Hippocampal formation (tissue), 2 donors: ENCODE data around the gene AMOTL2.

Experiments
- DNase-seq, 2 donors: peaks; one replicate each; lab custom pipeline; 2025; lab: John Stamatoyannopoulos, UW

Gene AMOTL2

DNA sequence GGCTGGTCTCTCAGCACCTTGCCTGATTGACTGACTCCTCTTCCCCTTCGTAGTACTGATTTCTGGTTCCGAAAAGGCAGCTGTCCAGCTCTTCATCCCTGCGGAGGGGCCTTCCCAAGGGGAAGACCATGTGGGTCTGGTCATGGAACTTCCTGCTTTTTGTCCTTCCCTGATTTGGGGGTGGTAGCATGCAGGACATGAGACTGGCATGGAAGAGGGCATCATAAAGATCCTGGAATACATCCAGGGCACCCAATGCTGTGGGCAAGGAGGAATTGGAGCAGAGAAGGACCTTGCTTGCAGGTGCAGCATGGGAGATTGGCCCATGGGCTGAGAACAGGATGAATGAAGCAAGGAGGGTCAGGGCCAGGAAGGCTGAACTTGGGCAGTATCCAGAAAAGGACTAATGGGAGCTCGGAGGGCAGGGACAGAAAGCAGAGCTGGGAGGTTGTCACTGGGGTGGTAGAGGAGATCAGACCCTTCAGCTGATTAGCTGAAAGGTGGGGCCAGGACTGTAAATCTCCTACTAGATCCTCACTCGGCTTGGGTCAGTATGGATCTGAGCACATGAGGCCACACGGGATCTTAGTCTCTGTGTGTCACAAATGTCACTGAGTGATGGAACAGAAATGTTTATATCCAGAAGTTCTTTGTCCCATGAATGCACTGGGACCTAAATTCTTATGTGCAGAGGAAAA, 59.5 kb downstream of the AMOTL2 start:
- no peak for DNase-seq

DNA sequence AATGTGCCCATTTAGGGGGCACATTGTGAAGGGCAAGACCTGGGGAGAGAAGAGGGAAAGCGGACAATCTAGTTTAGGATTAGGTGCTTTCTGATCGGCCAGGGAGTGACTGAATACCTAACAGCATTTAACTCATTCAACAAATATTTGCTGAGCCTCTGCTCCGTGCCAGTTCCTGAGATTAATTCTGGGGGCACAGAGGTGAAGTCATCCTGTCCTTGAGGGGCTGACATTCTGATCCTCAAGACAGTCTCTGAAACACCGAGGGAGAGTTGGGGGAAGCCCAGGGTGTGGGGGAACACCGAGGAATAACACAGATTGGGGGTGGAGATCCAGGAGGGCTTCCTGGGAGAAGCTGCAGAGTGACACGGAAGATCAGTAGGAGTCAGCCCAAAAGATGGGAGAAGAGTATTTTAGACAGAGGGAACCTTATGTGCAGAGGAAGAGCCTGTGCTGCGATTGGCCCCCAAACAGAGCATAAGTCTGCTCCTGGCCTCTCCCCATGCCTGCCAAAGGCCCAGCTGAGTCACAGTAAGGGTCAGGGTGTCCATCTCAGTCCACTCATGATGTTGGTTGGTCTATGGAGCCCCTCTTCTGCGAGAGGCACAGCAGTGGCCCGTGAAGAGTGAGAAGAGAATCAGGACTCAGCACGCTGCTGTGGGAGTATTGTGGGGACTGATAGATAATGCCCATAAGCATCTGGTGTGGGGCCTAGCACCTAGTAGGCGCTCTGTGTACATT, 60.2 kb downstream of the AMOTL2 start:
- DNase-seq, result no peak

DNA sequence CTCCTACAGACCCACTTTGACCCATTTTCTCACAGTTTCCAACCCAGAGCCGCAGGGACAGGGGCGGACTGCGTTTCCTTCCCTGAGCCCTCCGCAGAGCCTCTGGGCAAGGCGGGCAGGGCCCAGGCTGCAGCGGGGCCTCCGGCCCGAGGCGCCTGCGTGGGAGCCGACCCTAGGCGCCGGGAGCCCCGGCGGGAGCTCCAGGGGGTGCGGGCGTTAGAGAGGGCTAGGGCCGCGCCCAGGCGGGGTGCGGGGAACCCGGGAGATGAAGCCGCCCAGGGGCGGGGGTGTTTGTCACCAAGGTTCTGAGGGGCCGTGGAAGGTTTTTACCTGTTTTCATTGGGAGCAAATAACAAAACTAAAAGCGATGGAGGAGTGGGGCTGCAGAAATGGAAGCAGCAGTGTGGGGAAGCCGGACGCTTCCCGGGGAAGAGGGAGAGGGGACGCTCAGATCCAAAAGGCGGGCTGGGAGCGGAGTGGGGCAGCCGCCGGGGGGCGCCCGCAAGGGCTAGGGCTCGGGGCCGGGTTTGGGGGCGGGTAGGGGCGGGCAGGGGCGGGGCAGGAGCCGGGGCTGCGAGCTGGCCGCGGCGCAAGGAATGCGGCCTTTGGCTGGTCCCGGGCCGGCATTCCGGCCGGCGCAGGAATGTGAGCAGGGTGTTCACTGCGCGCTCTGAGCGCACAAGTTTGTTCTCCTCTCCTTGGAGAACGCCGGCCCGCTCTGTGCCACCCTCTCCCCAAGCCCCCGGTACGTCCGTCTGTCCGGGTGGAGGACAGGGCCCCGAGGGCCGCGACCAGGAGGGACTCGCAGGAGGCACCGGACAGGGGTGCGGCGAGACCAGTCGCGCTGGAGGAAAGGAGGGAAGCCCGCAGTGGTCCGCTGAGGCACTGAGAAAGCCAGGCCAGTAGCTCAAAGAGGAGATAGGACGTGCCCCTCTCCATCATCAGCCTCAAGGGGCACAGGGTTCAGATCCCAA, 61.1 kb downstream of the AMOTL2 start:
- DNase-seq, result peak in 1 of 2 donors; percentile 39

DNA sequence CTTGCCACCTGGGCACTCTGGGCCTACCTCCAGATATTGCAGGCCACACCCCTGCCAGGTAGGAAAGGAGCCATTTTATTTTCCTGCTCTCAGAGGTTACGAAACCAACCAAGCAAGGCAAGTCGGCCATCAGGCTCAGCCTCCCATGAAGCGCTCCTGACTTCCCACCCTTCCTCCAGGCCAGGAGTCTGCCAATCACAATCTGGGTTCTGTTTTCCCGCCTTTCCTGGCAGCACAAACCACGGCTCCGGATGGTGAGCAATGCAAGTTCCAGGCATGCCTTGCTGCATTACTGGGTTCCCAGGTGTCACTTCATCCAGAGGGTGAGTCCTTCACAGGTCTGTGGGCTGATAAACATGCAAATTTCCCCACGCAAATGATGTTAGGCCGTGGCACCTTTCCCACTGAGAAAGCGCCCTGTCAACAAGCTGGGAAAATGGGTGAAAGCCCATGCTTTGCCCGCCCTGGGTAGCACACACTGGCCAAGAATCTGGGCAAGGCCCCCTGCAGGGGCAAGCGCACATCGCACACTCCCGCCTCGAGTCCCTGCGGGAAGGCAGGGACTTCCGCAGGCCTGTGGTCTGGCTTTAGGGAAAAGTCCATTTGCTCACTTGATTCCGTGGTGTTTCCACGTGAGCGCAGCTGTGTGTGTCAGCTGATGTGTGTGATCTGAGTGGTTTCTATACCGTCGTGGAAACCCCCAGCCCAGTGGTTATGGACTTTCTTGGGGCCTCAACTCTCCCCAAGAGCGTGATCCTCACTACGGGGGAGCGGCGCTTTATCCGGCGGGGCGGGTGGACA, 62.0 kb downstream of the AMOTL2 start:
- no peak for DNase-seq

DNA sequence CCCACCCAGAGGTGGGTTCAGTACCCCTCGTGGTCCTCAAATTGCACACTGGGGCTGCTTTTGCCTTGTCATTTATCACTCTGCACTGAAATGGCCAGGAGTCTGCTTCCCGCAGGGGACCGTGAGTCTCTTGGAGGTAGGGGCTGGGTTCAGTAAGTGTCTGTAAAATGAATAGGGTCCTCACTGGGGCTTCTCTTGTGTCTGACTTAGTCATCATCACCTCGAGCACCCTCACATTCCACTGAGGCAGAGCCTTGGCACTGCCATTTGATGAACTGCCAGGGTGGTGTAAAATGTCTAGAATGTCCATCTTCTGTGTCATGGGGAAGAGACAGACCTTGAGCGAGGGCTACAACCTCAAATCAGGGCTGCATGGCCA, 62.6 kb downstream of the AMOTL2 start:
- DNase-seq, result no peak

DNA sequence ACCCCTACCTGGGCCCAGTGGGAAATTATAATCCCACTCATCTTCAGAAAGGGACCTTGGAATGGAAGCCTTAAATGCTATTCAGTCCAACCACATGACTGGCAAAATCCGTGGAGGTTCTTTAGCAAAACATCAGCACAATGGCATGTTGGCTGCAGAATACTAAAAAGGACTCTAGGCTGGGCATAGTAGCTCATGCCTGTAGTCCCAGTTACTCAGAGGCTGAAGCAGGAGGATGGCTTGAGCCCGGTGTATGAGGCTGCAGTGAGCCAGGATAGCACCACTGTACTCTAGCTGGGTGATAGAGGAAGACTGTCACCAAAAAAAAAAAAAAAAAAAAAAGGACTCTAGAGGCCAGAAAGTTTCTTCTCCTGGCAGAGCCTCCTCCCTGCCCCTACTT, 63.0 kb downstream of the AMOTL2 start:
- peak in 1 of 2 donors; percentile 17 for DNase-seq

DNA sequence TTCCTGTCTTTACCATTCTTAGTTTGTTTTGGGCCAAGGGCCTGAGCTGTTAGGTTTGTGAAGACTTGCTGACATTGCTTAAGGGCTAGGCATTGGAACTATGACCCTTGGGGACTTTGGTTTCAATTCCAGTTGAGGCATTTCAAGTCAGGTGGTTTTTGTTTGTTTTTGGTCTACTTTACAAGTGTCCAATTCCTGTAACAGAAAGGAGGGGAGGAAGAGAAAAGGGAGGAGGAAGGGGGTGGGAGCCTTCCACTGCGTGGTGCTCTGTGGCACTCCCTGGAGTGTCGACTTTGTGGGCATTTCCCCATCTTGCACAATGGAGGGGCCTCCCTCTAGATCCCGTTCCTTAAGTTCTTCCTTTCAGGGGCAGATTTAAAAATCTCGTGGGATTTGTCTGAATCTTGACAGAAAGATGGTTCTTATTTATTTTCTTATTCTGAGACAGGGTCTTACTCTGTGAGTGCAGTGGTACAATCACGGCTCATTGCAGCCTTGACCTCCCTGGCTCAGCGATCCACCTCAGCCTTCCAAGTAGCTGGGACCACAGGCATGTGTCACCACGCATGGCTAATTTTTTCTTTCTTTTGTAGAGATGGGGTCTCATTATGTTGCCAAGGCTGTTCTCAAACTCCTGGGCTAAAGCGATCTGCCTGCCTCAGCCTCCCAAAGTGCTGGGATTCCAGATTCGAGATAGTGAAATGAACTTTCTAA, 64.1 kb downstream of the AMOTL2 start:
- no peak for DNase-seq

DNA sequence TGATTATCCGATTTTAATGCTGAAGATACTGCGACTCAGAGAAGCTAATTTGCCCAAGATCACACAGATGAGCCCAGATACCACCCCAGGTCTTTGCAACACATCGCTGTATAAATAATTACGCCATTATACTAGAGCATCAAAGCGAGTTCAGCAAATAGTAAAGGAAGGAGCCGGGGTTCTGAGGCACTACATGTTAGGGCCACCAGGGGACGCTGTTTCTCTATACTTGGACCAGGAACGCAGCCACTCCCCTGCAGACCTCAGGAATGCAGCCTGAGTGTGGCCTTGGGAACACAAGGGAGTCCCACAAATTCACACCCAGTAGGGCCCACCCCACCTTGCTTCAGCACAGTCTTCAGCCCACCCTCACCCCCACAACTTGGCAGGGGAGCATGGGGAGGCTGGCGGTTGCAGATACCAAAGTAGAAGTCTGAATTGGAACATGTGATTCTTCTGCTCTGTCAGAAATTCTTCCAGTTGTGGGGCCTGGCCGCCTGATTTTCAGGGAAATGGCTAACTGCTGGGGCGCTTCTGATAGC, 65.8 kb downstream of the AMOTL2 start:
- peak; percentile 83 for DNase-seq

DNA sequence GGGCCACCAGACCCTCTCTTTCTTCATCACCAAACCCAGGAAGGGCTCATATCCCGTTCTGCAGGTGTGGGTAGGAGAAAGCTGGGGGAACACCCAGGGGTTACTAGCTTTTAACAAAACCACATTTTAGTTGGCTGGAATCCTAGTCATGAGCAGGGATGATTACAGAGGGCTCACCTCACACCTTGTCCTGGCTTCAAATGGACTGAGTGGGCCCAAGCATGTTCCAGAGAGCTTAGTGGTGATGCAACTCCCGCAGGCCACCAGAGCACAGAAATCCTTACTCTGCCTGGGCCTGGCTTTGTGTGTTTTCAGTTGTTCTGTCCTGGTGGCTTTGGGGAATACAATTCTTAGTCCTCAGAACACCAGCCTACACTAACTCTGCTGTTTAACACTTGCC, 66.8 kb downstream of the AMOTL2 start:
- DNase-seq, result no peak

DNA sequence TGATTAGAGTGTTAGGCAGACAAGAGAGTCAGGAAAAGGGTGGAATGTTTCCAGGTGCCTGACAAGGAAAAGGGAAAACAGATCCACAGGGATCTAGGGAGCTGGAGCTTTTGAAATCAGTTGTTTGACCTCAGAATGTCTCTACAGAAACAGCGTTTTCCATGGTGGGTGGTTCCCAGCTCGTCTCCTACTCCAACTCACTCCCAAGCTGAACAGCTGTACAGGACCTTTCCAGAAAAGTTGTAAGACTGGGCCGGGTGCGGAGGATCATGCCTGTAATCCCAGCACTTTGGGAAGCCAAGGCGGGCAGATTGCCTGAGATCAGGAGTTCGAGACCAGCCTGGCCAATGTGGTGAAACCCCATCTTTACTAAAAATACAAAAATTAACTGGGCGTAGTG, 67.9 kb downstream of the AMOTL2 start:
- no peak for DNase-seq
